NCI-H460 (cell line): Measurements from ENCODE around the gene C10orf105. TPM values are rescaled to one million over a fixed set of nuclear protein-coding genes. Genes with fewer than 3 reads are reported as not detected.

ENCODE experiments used
- DNase-seq: peaks from one replicate; pipeline ENCODE4 v3.0.0-alpha.2; 2016; ENCODE audit warnings: low read depth; ENCODE audit errors: extremely low read depth
- total RNA-seq: library from RNA; depleted of rRNA; stranded (reverse); fragments of >200 nt; shearing (Covaris generic); gene quantifications from 2 replicates; pipeline ENCODE4 v1.2.3, GENCODE V29; 2014

Gene C10orf105
- total RNA-seq, 1 experiment from 2014 or later: not detected

- no peak for DNase-seq
Measured at GRCh38 chr10:71752391-71753090, 33.0 kb upstream of the C10orf105 start.

GRCh38 chr10:71751515-71752224, 32.1 kb upstream of the C10orf105 start:
- no peak for DNase-seq

- no peak for DNase-seq
Measured at GRCh38 chr10:71750986-71751385, 31.4 kb upstream of the C10orf105 start.

- DNase-seq: no peak
Measured at GRCh38 chr10:71750124-71750841, 30.7 kb upstream of the C10orf105 start.

- no peak for DNase-seq
Measured at GRCh38 chr10:71749396-71749795, 29.8 kb upstream of the C10orf105 start.

- no peak for DNase-seq
Measured at GRCh38 chr10:71748671-71749191, 29.2 kb upstream of the C10orf105 start.

- DNase-seq: no peak
Measured at GRCh38 chr10:71747551-71748523, 28.3 kb upstream of the C10orf105 start.

- no peak for DNase-seq
Measured at GRCh38 chr10:71747039-71747531, 27.5 kb upstream of the C10orf105 start.

- no peak for DNase-seq
Measured at GRCh38 chr10:71746344-71747037, 26.9 kb upstream of the C10orf105 start.

GRCh38 chr10:71745664-71746250, 26.2 kb upstream of the C10orf105 start:
- no peak for DNase-seq

- DNase-seq: no peak
Measured at GRCh38 chr10:71744897-71745663, 25.5 kb upstream of the C10orf105 start.

GRCh38 chr10:71743866-71744265, 24.3 kb upstream of the C10orf105 start:
- DNase-seq: no peak

GRCh38 chr10:71743089-71743838, 23.7 kb upstream of the C10orf105 start:
- DNase-seq: no peak

- no peak for DNase-seq
Measured at GRCh38 chr10:71742301-71743088, 22.9 kb upstream of the C10orf105 start.

- no peak for DNase-seq
Measured at GRCh38 chr10:71741671-71742070, 22.1 kb upstream of the C10orf105 start.

- no peak for DNase-seq
Measured at GRCh38 chr10:71741029-71741428, 21.5 kb upstream of the C10orf105 start.
